Retinal pigment epithelial cell (primary cell): Measurements from ENCODE around the gene TSPAN5.
"Not testable (repeated sequence)": the region's sequence is repeated elsewhere in the genome, so short reads cannot be mapped to it uniquely, and the experiment has no call there.

Source experiments
- DNase-seq: peaks from one replicate; pipeline ENCODE4 v3.0.0-alpha.2; 2010; ENCODE audit warnings: low read depth
- H3K4me3 ChIP-seq: 2 replicates; pipeline ENCODE4 v1.5.1; 2011; ENCODE audit warnings: mild to moderate bottlenecking, low read length, control low read depth, moderate library complexity
- TF ChIP-seq, protein P1 (sequence below): conservative IDR thresholded peaks from 2 replicates; pipeline ENCODE4 v1.5.1; 2011; ENCODE audit warnings: low read depth, low read length, control low read depth, inconsistent platforms

Gene TSPAN5

DNA sequence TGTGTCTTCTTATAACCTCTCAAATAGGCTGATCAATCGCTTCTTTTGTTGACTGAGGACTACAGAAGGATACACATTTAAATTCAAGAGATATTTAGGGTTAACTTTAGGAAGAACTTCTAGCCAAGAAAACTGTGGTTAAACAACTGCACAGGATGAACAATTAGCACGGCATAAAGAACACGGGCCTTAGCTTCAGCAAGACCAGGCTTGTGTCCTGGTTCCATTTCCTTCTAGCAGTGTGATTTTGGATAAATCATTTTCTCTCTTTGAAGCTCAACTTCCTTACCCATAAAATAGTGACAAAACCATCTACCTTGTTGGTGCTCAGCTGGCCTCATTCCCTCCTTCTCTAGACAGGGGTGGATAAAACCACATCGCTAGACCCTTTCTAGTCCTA, 117.6 kb downstream of the TSPAN5 start:
- H3K4me3 ChIP-seq = no peak overlapping the region
- TF ChIP-seq, protein P1, sequence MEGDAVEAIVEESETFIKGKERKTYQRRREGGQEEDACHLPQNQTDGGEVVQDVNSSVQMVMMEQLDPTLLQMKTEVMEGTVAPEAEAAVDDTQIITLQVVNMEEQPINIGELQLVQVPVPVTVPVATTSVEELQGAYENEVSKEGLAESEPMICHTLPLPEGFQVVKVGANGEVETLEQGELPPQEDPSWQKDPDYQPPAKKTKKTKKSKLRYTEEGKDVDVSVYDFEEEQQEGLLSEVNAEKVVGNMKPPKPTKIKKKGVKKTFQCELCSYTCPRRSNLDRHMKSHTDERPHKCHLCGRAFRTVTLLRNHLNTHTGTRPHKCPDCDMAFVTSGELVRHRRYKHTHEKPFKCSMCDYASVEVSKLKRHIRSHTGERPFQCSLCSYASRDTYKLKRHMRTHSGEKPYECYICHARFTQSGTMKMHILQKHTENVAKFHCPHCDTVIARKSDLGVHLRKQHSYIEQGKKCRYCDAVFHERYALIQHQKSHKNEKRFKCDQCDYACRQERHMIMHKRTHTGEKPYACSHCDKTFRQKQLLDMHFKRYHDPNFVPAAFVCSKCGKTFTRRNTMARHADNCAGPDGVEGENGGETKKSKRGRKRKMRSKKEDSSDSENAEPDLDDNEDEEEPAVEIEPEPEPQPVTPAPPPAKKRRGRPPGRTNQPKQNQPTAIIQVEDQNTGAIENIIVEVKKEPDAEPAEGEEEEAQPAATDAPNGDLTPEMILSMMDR = no peak
- no peak for DNase-seq

- H3K4me3 ChIP-seq = no peak overlapping the region
- TF ChIP-seq, protein P1 = no peak
- DNase-seq = no peak
These were observed 118.7 kb downstream of the TSPAN5 start for GRCh38 chr4:98539741-98540140.

GRCh38 chr4:98539299-98539698, 119.1 kb downstream of the TSPAN5 start:
- TF ChIP-seq, protein P1 = no peak
- no peak for DNase-seq
- no peak overlapping the region for H3K4me3 ChIP-seq

- no peak overlapping the region for H3K4me3 ChIP-seq
- TF ChIP-seq, protein P1 = no peak
- no peak for DNase-seq
These were observed 121.8 kb downstream of the TSPAN5 start for GRCh38 chr4:98536631-98537030.

DNA sequence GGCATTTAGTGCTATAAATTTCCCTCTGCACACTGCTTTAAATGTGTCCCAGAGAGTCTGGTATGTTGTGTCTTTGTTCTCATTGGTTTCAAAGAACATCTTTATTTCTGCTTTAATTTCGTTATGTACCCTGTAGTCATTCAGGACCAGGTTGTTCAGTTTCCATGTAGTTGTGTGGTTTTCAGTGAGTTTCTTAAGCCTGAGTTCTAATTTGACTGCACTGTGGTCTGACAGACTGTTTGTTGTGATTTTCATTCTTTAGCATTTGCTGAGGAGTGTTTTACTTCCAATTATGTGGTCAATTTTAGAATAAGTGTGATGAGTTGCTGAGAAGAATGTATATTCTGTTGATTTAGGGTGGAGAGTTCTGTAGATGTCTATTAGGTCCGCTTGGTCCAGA, 124.3 kb downstream of the TSPAN5 start:
- not testable (repeated sequence) for H3K4me3 ChIP-seq, DNase-seq

GRCh38 chr4:98530572-98530971, 127.8 kb downstream of the TSPAN5 start:
- TF ChIP-seq, protein P1 = no peak

DNA sequence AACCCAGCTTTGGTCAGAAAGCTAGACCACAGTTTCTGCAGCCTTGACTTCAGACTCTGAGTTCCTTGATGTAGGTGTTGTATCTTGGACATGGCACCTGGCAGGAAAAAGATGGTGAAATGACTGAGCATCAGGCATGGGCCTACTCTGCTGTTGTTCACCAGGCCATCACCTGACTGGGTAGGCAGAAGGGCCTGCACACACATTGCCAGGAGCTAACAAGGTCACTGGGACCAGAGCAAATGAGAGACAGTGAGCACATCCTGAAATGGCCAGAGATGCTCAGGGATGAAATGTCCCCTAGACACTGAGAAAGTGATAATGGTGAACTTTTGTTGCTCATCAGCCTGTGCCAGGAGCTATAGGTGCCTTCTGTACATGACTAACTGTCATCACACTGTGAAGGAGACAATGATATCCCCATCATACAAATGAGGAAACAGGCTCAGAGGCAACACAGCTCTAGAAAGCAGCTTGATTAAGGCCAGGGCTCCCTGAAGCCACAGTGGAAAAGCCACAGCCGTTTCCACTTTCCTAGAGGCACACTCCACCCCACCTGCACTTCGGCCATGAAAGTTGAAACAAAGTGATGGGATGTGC, 128.3 kb downstream of the TSPAN5 start:
- no peak for DNase-seq
- no peak overlapping the region for H3K4me3 ChIP-seq

More at GRCh38 chr4:98530572-98530971, 127.8 kb downstream of the TSPAN5 start:
- DNase-seq = no peak
- no peak overlapping the region for H3K4me3 ChIP-seq

More for the DNA sequence above, 128.3 kb downstream of the TSPAN5 start:
- TF ChIP-seq, protein P1 = no peak
